HG03520 (cell line): ENCODE data around the gene APELA.
A peak's percentile ranks its signal among the peaks of the same experiment; 100 is the strongest.
"Not testable (repeated sequence)": the region's sequence is repeated elsewhere in the genome, so short reads cannot be mapped to it uniquely, and the experiment has no call there.

Experiments
- ATAC-seq: cut with Tn5 transposase; IDR thresholded peaks from one replicate; pipeline ENCODE4 v1.9.1; 2021; ENCODE audit warnings: mild to moderate bottlenecking, moderate library complexity; ENCODE audit not compliant: unreplicated experiment

Gene APELA

DNA sequence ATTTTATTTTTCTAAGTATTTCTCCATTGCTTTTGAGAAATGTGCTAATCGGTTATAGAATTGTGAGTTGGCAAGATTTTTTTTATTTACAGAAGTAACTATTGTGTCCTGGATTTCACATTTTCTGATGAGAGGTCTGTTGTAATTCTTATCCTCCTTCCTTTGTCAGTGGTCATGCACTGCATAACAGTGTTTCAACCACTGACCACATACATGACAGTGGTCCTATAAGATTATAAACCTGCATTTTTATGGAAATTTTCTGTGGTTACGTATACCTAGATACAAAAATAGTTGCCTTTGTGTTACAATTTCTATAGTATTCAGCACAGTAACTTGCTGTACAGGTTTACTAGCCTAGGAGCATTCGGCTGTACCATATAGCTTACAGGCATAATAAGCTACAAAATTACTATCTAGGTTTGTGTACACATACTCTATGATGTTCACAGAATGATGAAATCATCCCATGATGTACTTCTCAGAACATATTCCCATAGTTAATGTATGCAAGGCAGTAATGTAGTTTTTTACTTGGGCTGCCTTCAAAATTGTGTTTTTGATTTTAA, 47.8 kb downstream of the APELA start:
- ATAC-seq = no peak

DNA sequence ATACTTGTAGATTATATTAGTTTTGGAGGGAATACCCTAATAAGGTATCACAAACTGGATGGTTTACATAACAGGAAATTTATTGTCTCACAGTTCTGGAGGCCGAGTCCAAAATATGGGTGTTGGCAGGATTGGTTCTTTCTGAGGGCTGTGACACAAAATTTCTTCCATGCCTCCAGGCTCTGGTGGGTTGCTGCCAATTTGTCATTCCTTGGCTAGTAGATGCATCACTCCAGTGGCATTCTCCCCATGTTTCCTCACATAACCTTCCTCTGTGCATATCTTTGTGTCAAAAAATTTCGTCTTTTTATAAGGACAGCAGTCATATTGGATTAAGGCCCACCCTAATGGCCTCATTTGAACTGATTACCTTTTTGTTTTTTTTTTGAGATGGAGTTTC, 49.3 kb downstream of the APELA start:
- no peak for ATAC-seq

- ATAC-seq = not testable (repeated sequence)
Observed at GRCh38 chr4:164927101-164927500, 50.1 kb downstream of the APELA start.

- ATAC-seq = no peak
Observed at GRCh38 chr4:164930647-164931046, 53.7 kb downstream of the APELA start.

DNA sequence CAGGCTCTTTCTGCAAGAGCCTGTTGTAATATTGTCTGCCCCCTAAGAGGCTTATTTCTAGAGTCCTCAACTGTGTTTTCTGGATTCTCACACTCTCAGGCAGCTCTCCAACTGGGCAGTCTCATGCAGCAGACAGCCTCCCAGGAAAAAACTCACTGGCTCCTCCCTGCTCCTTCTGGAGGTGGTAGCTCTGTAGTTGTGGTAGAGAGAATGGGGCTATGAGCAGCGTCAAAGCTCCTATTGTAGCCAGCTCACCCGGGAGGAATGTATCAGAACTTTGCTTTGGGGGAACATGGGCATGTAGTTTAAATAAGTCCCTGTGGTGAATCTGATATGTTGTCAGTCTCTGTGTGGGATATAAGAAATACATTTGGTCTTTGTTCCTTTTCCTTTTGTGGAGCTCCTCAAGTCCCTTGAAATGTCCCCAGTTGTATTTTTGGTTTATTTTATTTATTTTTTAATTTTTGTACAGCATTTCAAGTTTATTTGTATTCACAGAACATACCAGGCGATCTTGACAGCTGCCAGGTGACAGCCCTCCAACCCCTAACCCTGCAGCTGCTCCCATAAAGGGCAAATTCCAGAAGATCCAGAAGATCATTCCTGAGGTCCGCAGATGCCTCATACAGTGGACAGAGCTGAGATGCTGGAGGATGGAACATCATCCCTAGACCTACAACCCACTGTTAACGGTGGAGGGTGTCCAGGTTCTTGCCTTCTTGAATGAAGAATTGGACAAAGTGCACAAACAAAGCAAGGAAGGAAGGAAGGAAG, 54.8 kb downstream of the APELA start:
- ATAC-seq = no peak

DNA sequence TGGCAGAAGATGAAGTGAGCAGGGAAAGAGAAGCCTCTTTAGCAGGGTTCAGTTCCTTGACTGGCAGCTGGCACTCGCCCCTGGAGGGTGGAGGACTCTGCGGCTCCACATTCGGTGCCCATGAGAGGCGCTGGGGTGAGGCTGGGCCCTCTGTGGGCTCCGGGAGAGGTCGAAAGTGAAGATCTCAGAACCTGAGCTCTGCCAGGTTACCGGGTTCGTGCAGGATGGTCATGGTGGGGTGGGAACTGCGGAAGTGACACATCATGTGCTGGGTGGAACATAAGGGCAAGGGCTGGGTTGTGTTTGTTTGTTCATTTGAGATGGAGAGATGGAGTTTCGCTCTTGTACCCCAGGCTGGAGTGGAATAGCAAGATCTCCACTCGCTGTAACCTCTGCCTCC, 56.3 kb downstream of the APELA start:
- ATAC-seq = no peak

GRCh38 chr4:164935363-164935762, 58.4 kb downstream of the APELA start:
- peak; percentile 59 for ATAC-seq

DNA sequence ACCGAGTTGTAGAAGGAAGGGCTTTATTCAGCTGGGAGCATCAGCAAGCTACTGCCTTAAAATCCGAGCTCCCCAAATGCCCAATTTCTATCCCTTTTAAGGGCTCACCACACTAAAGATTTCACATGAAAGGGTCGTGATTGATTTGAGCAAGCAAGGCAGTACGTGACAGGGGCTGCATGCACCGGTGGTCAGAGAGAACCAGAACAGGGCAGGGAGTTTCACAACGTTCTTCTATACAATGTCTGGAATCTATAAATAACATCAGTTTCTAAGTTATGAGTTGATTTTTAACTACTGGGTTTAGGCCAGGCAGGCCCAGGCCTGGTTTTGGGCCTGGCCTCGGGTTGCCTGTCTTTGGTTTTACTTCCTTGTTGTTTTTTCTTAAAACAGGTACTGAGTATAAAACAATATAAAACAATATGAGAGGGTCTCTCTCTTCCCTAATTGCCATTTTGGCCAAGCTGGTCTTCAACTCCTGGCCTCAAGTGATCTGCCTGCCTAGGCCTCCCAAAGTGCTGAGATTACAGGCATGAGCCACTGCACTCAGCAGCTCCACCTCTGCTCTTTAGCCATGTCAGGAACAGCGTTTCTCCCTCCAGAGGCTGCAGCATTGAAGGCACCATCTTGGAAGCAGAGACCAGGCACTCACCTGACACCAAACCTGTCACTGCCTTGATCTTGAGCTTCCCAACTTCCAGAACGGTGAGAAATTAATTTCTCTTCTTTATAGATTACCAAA, 59.1 kb downstream of the APELA start:
- peak; percentile 49 for ATAC-seq

DNA sequence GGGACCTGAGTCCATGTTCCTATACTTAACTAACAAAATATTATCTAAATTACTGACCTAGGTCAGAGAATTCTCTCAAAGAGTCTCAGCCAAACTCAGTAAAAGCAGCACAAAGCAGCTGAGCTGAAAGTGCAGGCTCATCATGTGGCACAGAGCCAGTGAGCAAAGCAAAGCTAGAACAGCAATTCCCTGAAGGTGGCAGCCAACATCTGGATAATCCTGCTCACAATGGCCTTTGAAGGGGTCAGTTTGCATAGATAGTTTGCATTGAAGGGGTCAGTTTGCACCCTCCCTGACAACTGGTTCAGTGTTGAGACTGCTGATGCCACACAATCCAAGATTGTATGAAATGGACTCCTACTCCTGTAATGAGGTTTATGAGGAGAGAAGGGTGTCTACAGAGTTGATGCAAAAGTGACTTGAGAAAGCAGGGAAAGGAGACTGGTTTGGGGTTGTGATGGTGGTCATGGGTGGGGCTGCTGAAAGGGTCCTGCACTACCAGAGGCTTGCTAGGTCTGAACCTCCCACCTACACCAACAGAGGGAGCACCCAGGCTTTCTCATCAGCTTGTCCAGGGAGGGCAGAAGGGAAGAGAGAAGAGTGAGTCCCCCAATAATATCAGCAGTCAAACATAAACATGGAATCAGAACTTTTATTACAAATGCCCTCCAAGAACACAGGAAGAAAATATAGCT, 60.7 kb downstream of the APELA start:
- ATAC-seq = peak; percentile 57

GRCh38 chr4:164943192-164943591, 66.2 kb downstream of the APELA start:
- no peak for ATAC-seq

GRCh38 chr4:164945146-164945545, 68.2 kb downstream of the APELA start:
- no peak for ATAC-seq

GRCh38 chr4:164946810-164947209, 69.8 kb downstream of the APELA start:
- ATAC-seq = no peak
